SK-N-MC (cell line): Measurements from ENCODE around the gene CBFA2T2.

Experiments used
- EZH2 ChIP-seq: fragments of 200-600 bp; sonication (generic); IDR thresholded peaks from one replicate; pipeline ENCODE4 v1.6.1; 2017; ENCODE audit warnings: antibody characterized with exemption
- POLR2AphosphoS5 ChIP-seq: IDR thresholded peaks from 2 replicates; pipeline ENCODE4 v1.6.1; 2012; ENCODE audit warnings: mild to moderate bottlenecking, low read depth, low read length, borderline replicate concordance

- TF ChIP-seq EZH2, result no peak
- TF ChIP-seq POLR2AphosphoS5, result no peak
Measured at GRCh38 chr20:33480048-33480447, 9.8 kb upstream of the CBFA2T2 start.
